CD14-positive monocyte (primary cell): ENCODE measurements around the gene MRPS6. TPM values are rescaled to one million over a fixed set of nuclear protein-coding genes. Genes with fewer than 3 reads are reported as not detected.

Source experiments
- DNase-seq, 3 donors: peaks; one replicate each; pipeline ENCODE4 v3.0.0-alpha.2; 2011 to 2022
- H2AFZ ChIP-seq: 2 replicates; pipeline ENCODE4 v1.6.0; 2012; ENCODE audit warnings: mild to moderate bottlenecking, low read depth, low read length, inconsistent platforms; ENCODE audit not compliant: insufficient read depth, poor library complexity, severe bottlenecking
- H3K27ac ChIP-seq, 2 donors: 1 replicate in 1 of 2; 2 replicates in 1 of 2; pipeline ENCODE4 v1.5.1; 2012 to 2013; ENCODE audit warnings: low read length in 2 of 2, control low read depth in 1 of 2, inconsistent platforms in 1 of 2, low read depth in 1 of 2, mild to moderate bottlenecking in 1 of 2
- H3K27me3 ChIP-seq, 2 donors: one replicate each; pipeline versions ENCODE4 v1.6.0 to v1.6.1; 2011 to 2013; ENCODE audit warnings: low read length in 2 of 2; ENCODE audit not compliant: control insufficient read depth in 2 of 2, insufficient read depth in 2 of 2
- H3K36me3 ChIP-seq, 2 donors: replicated peaks in 1 of 2; 1 replicate in 1 of 2; 2 replicates in 1 of 2; pipeline versions ENCODE4 v1.5.1 to v1.6.1; 2012 to 2013; ENCODE audit warnings: low read length in 2 of 2, control low read depth in 1 of 2, inconsistent platforms in 1 of 2, mild to moderate bottlenecking in 1 of 2; ENCODE audit not compliant: insufficient read depth in 2 of 2, control insufficient read depth in 1 of 2
- H3K4me1 ChIP-seq, 2 donors: 1 replicate in 1 of 2; 2 replicates in 1 of 2; pipeline versions ENCODE4 v1.5.1 to v1.6.1; 2012 to 2013; ENCODE audit warnings: low read length in 2 of 2, control low read depth in 1 of 2, inconsistent platforms in 1 of 2, mild to moderate bottlenecking in 1 of 2, moderate library complexity in 1 of 2; ENCODE audit not compliant: insufficient read depth in 2 of 2, control insufficient read depth in 1 of 2
- H3K4me2 ChIP-seq: replicated peaks from 2 replicates; pipeline ENCODE3; 2012; ENCODE audit warnings: low read length, moderate library complexity, mild to moderate bottlenecking; ENCODE audit not compliant: poor library complexity, severe bottlenecking; ENCODE audit errors: extremely low read depth
- H3K4me3 ChIP-seq, 3 experiments: fragments of 200-600 bp in 1 of 3; sonication (generic) in 1 of 3; replicated peaks in 1 of 3; 1 replicate in 2 of 3; 2 replicates in 1 of 3; pipeline ENCODE4 v1.5.1; 2011 to 2013; ENCODE audit warnings: low read length in 3 of 3, mild to moderate bottlenecking in 3 of 3, control low read depth in 2 of 3, low read depth in 2 of 3, inconsistent platforms in 1 of 3, moderate library complexity in 1 of 3
- H3K79me2 ChIP-seq: 2 replicates; pipeline ENCODE4 v1.6.0; 2012; ENCODE audit warnings: mild to moderate bottlenecking, control low read depth, inconsistent platforms, low read length, moderate library complexity; ENCODE audit not compliant: insufficient read depth
- H3K9ac ChIP-seq: 2 replicates; pipeline ENCODE4 v1.6.0; 2017; ENCODE audit warnings: low read length, mild to moderate bottlenecking; ENCODE audit not compliant: insufficient read depth, poor library complexity, severe bottlenecking
- H3K9me3 ChIP-seq, 2 donors: replicated peaks in 1 of 2; 1 replicate in 1 of 2; 2 replicates in 1 of 2; pipeline versions ENCODE4 v1.5.1 to v1.6.1; 2012 to 2013; ENCODE audit warnings: low read length in 2 of 2, control low read depth in 1 of 2; ENCODE audit not compliant: control insufficient read depth in 1 of 2, insufficient read depth in 1 of 2
- H4K20me1 ChIP-seq: 2 replicates; pipeline ENCODE4 v1.6.0; 2012; ENCODE audit warnings: mild to moderate bottlenecking, low read length, control low read depth, moderate library complexity; ENCODE audit not compliant: insufficient read depth
- H3K27ac Mint-ChIP-seq, 7 donors: one replicate each; pipeline ENCODE4 v1.8.0; 2020; ENCODE audit warnings: mild to moderate bottlenecking in 7 of 7, mixed read lengths in 7 of 7, moderate library complexity in 6 of 7, inconsistent platforms in 2 of 7
- H3K27me3 Mint-ChIP-seq, 3 donors: one replicate each; pipeline ENCODE4 v1.8.0; 2021 to 2022; ENCODE audit warnings: low read depth in 3 of 3, mild to moderate bottlenecking in 3 of 3, mixed read lengths in 3 of 3, moderate library complexity in 3 of 3, inconsistent platforms in 1 of 3
- H3K36me3 Mint-ChIP-seq, 2 donors: one replicate each; pipeline ENCODE4 v1.8.0; 2020; ENCODE audit warnings: mixed read lengths in 2 of 2, inconsistent platforms in 1 of 2, mild to moderate bottlenecking in 1 of 2
- H3K4me1 Mint-ChIP-seq: one replicate; pipeline ENCODE4 v1.8.0; 2020; ENCODE audit warnings: mild to moderate bottlenecking, mixed read lengths
- H3K4me3 Mint-ChIP-seq, 2 donors: one replicate each; pipeline ENCODE4 v1.8.0; 2020; ENCODE audit warnings: mild to moderate bottlenecking in 2 of 2, mixed read lengths in 2 of 2, moderate library complexity in 1 of 2
- H3K9me3 Mint-ChIP-seq, 7 donors: one replicate each; pipeline ENCODE4 v1.8.0; 2020 to 2022; ENCODE audit warnings: mixed read lengths in 7 of 7, mild to moderate bottlenecking in 6 of 7, moderate library complexity in 6 of 7, inconsistent platforms in 2 of 7
- CTCF ChIP-seq: fragments of 200-600 bp; IDR thresholded peaks from one replicate; pipeline ENCODE4 v1.8.0; 2022; ENCODE audit warnings: antibody characterized with exemption, mild to moderate bottlenecking
- WGBS: methylation state at CpG from one replicate; pipeline ENCODE4 v1.1.5; 2013; ENCODE audit warnings: missing lambda C conversion rate; ENCODE audit not compliant: insufficient coverage; 5-methylcytosine and 5-hydroxymethylcytosine counted together
- intact Hi-C, 2 donors: fragments of 100-400 bp; cut with micrococcal nuclease; formaldehyde crosslinking; loops; one replicate each; pipeline versions ENCODE4 v1.15.0 to v1.15.1; 2023
- polyA plus RNA-seq, 3 donors: library from polyadenylated mRNA; depleted of rRNA in 1 of 3; unstranded in 2 of 3; stranded (reverse) in 1 of 3; fragments of 300-500 nt in 2 of 3; fragments of >200 nt in 1 of 3; fragmentation: Illumina TruSeq in 2 of 3; gene quantifications; 1 replicate in 2 of 3; 2 replicates in 1 of 3; pipeline ENCODE4 v1.2.3, GENCODE V29; 2012 to 2021

MRPS6 gene
- polyA plus RNA-seq, 3 donors, result 29.8 to 124 (median 101) TPM

- Histone ChIP-seq H3K4me1 (no peaks in the 10 kb centered on the region), H3K9ac (no peak overlapping the region), H3K9me3 (no peaks in the 10 kb centered on the region), H3K27ac (no peak overlapping the region), H3K4me3 (no peak overlapping the region), H4K20me1 (peaks cover 82% of the 10 kb centered on the region), H3K79me2 (peaks cover 42% of the 10 kb centered on the region), H3K27me3 (no peaks in the 10 kb centered on the region), H3K4me2 (no peak overlapping the region), H2AFZ (no peak overlapping the region), H3K36me3 (peaks cover 8 to 32% of the 10 kb centered on the region in 2 donors)
- intact Hi-C loops, result no loop called here
- no peak for DNase-seq
- no CpG with 5 or more reads among the region's 2 CpGs for WGBS
- no peak overlapping the region for H3K4me3 Mint-ChIP-seq
- TF ChIP-seq CTCF, result no peak
- peak overlapping the region in 1 of 7 donors; percentile 27 for H3K27ac Mint-ChIP-seq
- peaks cover 9% of the 10 kb centered on the region for H3K4me1 Mint-ChIP-seq
- H3K27me3 Mint-ChIP-seq, result no peaks in the 10 kb centered on the region
- peaks cover 28 to 34% of the 10 kb centered on the region in 2 donors for H3K36me3 Mint-ChIP-seq
- H3K9me3 Mint-ChIP-seq, result no peaks in the 10 kb centered on the region
Observed at GRCh38 chr21:34100337-34100736, 27.0 kb downstream of the MRPS6 start.

GRCh38 chr21:34100790-34101189 is 27.4 kb downstream of the MRPS6 start:
- Mint-ChIP-seq H3K27me3 (no peaks in the 10 kb centered on the region), H3K4me1 (peaks cover 9% of the 10 kb centered on the region), H3K4me3 (no peak overlapping the region), H3K9me3 (no peaks in the 10 kb centered on the region), H3K27ac (no peak overlapping the region), H3K36me3 (peaks cover 26 to 30% of the 10 kb centered on the region in 2 donors)
- Histone ChIP-seq H3K4me3 (no peak overlapping the region), H3K4me2 (no peak overlapping the region), H3K9ac (no peak overlapping the region), H3K79me2 (peaks cover 38% of the 10 kb centered on the region), H3K4me1 (no peaks in the 10 kb centered on the region), H3K9me3 (no peaks in the 10 kb centered on the region), H3K36me3 (peaks cover 5 to 28% of the 10 kb centered on the region in 2 donors), H3K27ac (no peak overlapping the region), H2AFZ (no peak overlapping the region), H4K20me1 (peaks cover 78% of the 10 kb centered on the region), H3K27me3 (no peaks in the 10 kb centered on the region)
- no peak for TF ChIP-seq CTCF
- DNase-seq, result no peak
- 100% methylated on average over 1 of the region's 4 CpGs for WGBS
- intact Hi-C loops, result no loop called here
